OCI-LY1 (cell line): ENCODE results near the gene CFAP46.
"Not testable (repeated sequence)": the region's sequence is repeated elsewhere in the genome, so short reads cannot be mapped to it uniquely, and the experiment has no call there.

Source experiments
- H2AFZ ChIP-seq: fragments of 200-600 bp; sonication (generic), shearing (Covaris generic); 2 replicates; pipeline ENCODE4 v1.6.0; 2014; ENCODE audit warnings: antibody characterized with exemption, mild to moderate bottlenecking, low read length
- H3F3A ChIP-seq: fragments of 200-600 bp; sonication (generic), shearing (Covaris generic); 2 replicates; pipeline ENCODE4 v1.6.0; 2014; ENCODE audit warnings: mild to moderate bottlenecking, antibody characterized with exemption, low read length, moderate library complexity; ENCODE audit not compliant: insufficient read depth
- H3K27ac ChIP-seq: fragments of 200-600 bp; sonication (generic); 2 replicates; pipeline ENCODE4 v1.5.1; 2014; ENCODE audit warnings: low read length, mixed run types, mild to moderate bottlenecking, low read depth; ENCODE audit not compliant: poor library complexity, severe bottlenecking
- H3K27me3 ChIP-seq: fragments of 200-600 bp; sonication (generic); 2 replicates; pipeline ENCODE4 v1.6.0; 2014; ENCODE audit warnings: antibody characterized with exemption, mild to moderate bottlenecking, low read length, moderate library complexity; ENCODE audit not compliant: insufficient read depth
- H3K36me3 ChIP-seq: fragments of 200-600 bp; sonication (generic); 2 replicates; pipeline ENCODE4 v1.6.1; 2014; ENCODE audit warnings: mild to moderate bottlenecking, antibody characterized with exemption, low read length, moderate library complexity, mixed read lengths; ENCODE audit not compliant: insufficient read depth
- H3K4me1 ChIP-seq: fragments of 200-600 bp; sonication (generic); 2 replicates; pipeline ENCODE4 v1.5.1; 2014; ENCODE audit warnings: mild to moderate bottlenecking, low read length, moderate library complexity; ENCODE audit not compliant: insufficient read depth, severe bottlenecking
- H3K4me2 ChIP-seq: fragments of 200-600 bp; sonication (generic), shearing (Covaris generic); 2 replicates; pipeline ENCODE4 v1.6.1; 2014; ENCODE audit warnings: low read length
- H3K4me3 ChIP-seq: fragments of 200-600 bp; sonication (generic); 2 replicates; pipeline ENCODE4 v1.5.1; 2014; ENCODE audit warnings: low read length, low read depth, mild to moderate bottlenecking, mixed read lengths; ENCODE audit not compliant: poor library complexity, severe bottlenecking
- H3K79me2 ChIP-seq: fragments of 200-600 bp; shearing (Covaris generic); 2 replicates; pipeline ENCODE4 v1.6.1; 2016; ENCODE audit warnings: mixed run types, low read length, mixed read lengths; ENCODE audit not compliant: insufficient read depth
- H3K9ac ChIP-seq: fragments of 200-600 bp; sonication (generic), shearing (Covaris generic); 2 replicates; pipeline ENCODE4 v1.6.1; 2014; ENCODE audit warnings: mild to moderate bottlenecking, low read length, mixed read lengths
- H3K9me2 ChIP-seq: fragments of 200-600 bp; sonication (generic), shearing (Covaris generic); 2 replicates; pipeline ENCODE4 v1.6.1; 2014; ENCODE audit warnings: low read depth, mild to moderate bottlenecking, low read length, mixed read lengths
- H3K9me3 ChIP-seq: fragments of 200-600 bp; shearing (Covaris generic); 2 replicates; pipeline ENCODE4 v1.6.1; 2014; ENCODE audit warnings: low read length, mixed read lengths
- H4K20me1 ChIP-seq: fragments of 200-600 bp; sonication (generic), shearing (Covaris generic); 2 replicates; pipeline ENCODE4 v1.6.0; 2016; ENCODE audit warnings: mild to moderate bottlenecking, low read length; ENCODE audit not compliant: insufficient read depth
- EZH2 ChIP-seq: fragments of 200-600 bp; sonication (generic), shearing (Covaris generic); IDR thresholded peaks from 2 replicates; pipeline ENCODE4 v1.8.0; 2017; ENCODE audit warnings: borderline replicate concordance, mixed run types, mild to moderate bottlenecking, antibody characterized with exemption, low read length, moderate library complexity, mixed read lengths
- TF ChIP-seq, protein P1 (sequence below): fragments of 200-600 bp; sonication (generic), shearing (Covaris generic); IDR thresholded peaks from 2 replicates; pipeline ENCODE4 v1.5.1; 2017; ENCODE audit warnings: mild to moderate bottlenecking, antibody characterized with exemption, low read length, moderate library complexity, mixed read lengths

CFAP46 gene

DNA sequence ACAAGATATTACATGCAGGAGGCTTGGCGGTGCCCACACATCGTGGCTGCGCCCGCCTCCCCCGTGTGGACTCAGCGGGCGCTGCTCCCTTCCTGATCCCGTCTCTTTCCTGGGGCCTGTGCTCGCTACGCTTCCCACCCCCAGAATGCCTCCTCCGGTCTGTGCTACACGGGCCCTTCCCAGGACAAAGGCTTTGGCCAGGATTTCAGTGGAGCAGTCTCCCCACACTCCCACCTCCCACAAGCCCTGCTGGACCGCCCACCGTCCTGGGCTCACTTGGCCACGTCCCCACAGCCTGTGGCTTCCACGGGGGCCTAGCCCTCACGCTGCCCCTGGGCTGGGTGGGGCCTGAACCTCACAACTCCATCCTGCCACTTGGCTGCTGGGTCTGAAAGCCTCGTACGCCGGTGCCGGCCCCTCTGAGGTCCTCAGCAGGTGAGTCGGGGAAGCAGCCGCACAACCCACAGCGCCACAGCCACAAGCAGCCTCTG is 17.3 kb downstream of the CFAP46 start:
- Histone ChIP-seq H3K9ac (no peak overlapping the region), H3K79me2 (no peaks in the 10 kb centered on the region), H3K4me2 (no peak overlapping the region), H2AFZ (no peak overlapping the region), H3K4me3 (no peak overlapping the region), H3K9me2 (no peaks in the 10 kb centered on the region), H3K36me3 (no peaks in the 10 kb centered on the region), H3K4me1 (no peaks in the 10 kb centered on the region), H3F3A (no peaks in the 10 kb centered on the region), H3K27me3 (no peaks in the 10 kb centered on the region), H4K20me1 (no peaks in the 10 kb centered on the region), H3K9me3 (no peaks in the 10 kb centered on the region), H3K27ac (no peak overlapping the region)
- TF ChIP-seq, protein P1, sequence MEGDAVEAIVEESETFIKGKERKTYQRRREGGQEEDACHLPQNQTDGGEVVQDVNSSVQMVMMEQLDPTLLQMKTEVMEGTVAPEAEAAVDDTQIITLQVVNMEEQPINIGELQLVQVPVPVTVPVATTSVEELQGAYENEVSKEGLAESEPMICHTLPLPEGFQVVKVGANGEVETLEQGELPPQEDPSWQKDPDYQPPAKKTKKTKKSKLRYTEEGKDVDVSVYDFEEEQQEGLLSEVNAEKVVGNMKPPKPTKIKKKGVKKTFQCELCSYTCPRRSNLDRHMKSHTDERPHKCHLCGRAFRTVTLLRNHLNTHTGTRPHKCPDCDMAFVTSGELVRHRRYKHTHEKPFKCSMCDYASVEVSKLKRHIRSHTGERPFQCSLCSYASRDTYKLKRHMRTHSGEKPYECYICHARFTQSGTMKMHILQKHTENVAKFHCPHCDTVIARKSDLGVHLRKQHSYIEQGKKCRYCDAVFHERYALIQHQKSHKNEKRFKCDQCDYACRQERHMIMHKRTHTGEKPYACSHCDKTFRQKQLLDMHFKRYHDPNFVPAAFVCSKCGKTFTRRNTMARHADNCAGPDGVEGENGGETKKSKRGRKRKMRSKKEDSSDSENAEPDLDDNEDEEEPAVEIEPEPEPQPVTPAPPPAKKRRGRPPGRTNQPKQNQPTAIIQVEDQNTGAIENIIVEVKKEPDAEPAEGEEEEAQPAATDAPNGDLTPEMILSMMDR = no peak
- TF ChIP-seq EZH2 = no peak

DNA sequence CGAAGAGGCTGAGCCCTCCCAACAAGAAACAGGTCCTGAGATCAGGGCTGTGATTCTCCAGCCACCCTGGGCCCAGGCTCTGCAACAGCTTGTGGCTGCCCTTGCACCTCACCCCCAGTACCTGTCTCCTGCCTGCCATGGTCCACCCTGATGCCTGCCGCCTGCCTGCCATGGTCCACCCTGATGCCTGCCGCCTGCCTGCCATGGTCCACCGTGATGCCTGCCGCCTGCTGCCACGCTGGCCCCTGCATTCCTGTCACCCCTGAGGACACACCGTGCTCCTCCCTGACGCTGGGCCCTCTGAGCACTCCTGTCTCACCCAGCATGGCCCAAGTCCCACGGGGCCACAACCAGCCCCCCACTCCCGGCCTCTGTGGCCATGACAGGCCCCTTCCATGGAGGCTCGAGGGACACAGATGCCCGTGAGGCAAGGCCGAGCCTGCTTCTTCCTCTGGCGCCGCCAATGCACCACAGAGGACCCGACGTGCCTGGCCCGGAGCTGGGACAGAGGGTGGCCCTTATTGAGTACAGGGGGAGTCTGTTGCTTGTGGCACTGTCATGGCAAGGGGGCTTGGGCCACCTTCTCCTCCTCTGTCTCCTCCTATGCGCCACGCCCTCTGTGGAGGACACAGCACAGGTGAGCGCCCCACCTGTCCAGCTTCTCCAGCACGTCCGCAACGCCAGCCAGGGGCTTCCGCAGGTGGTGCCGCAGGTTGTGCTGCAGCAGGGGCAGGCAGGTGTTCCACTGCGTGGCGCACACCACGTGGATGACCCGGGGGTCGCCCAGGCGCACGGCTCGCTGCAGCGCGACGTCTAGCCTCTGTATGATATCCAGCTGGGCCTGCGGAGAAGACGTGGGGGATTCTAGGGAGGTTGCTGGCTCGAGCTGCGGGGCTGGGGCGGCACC is 18.1 kb downstream of the CFAP46 start:
- H3K27ac ChIP-seq = no peak overlapping the region
- no peaks in the 10 kb centered on the region for H4K20me1 ChIP-seq
- no peaks in the 10 kb centered on the region for H3K27me3 ChIP-seq
- no peak overlapping the region for H2AFZ ChIP-seq
- H3K4me2 ChIP-seq = no peak overlapping the region
- TF ChIP-seq, protein P1 = no peak
- TF ChIP-seq EZH2 = no peak
- H3K4me1 ChIP-seq = no peaks in the 10 kb centered on the region
- no peaks in the 10 kb centered on the region for H3K9me2 ChIP-seq
- no peak overlapping the region for H3K9ac ChIP-seq
- H3K79me2 ChIP-seq = no peaks in the 10 kb centered on the region
- no peak overlapping the region for H3K4me3 ChIP-seq
- no peaks in the 10 kb centered on the region for H3F3A ChIP-seq
- no peaks in the 10 kb centered on the region for H3K36me3 ChIP-seq
- H3K9me3 ChIP-seq = no peaks in the 10 kb centered on the region

DNA sequence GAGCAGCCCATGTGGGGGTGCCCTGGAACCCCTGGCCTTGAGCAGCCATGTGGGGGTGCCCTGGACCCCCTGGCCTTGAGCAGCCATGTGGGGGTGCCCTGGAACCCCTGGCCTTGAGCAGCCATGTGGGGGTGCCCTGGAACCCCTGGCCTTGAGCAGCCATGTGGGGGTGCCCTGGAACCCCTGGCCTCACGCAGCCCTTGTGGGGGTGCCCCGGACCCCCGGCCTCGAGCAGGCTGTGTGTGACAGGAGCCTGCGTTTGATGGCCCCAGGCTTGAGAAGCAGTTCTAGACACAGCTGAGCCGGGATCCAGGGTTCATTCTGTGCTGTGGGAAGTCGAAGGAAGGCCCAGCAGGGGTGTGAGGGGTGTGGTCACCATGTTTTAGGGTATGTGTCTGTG is 19.0 kb downstream of the CFAP46 start:
- H3K9me3 ChIP-seq, H3K9ac ChIP-seq, H3K79me2 ChIP-seq, H2AFZ ChIP-seq, H3K4me3 ChIP-seq, H3K27ac ChIP-seq, H3K4me2 ChIP-seq, H3K4me1 ChIP-seq, H3K27me3 ChIP-seq, H4K20me1 ChIP-seq, H3K9me2 ChIP-seq, H3F3A ChIP-seq, H3K36me3 ChIP-seq: not testable (repeated sequence)

- Histone ChIP-seq H2AFZ (no peak overlapping the region), H3K79me2 (no peaks in the 10 kb centered on the region), H3K27me3 (no peaks in the 10 kb centered on the region), H3F3A (no peaks in the 10 kb centered on the region), H4K20me1 (no peaks in the 10 kb centered on the region), H3K9me3 (no peaks in the 10 kb centered on the region), H3K4me3 (no peak overlapping the region), H3K4me2 (no peak overlapping the region), H3K36me3 (no peaks in the 10 kb centered on the region), H3K4me1 (no peaks in the 10 kb centered on the region), H3K27ac (no peak overlapping the region), H3K9ac (no peak overlapping the region), H3K9me2 (no peaks in the 10 kb centered on the region)
- TF ChIP-seq EZH2 = no peak
Observed at GRCh38 chr10:132922872-132923271, 19.5 kb downstream of the CFAP46 start.
